ENCODE data around the gene CEP170B. TPM values are rescaled to one million over a fixed set of nuclear protein-coding genes. Genes with fewer than 3 reads are reported as not detected.

CEP170B gene
- total and polyA plus RNA-seq, 2 of the 13 experiments (the other 11 are each of a cell fraction or from before 2014, with no cell fraction given), result 4.3 to 8.8 TPM

DNA sequence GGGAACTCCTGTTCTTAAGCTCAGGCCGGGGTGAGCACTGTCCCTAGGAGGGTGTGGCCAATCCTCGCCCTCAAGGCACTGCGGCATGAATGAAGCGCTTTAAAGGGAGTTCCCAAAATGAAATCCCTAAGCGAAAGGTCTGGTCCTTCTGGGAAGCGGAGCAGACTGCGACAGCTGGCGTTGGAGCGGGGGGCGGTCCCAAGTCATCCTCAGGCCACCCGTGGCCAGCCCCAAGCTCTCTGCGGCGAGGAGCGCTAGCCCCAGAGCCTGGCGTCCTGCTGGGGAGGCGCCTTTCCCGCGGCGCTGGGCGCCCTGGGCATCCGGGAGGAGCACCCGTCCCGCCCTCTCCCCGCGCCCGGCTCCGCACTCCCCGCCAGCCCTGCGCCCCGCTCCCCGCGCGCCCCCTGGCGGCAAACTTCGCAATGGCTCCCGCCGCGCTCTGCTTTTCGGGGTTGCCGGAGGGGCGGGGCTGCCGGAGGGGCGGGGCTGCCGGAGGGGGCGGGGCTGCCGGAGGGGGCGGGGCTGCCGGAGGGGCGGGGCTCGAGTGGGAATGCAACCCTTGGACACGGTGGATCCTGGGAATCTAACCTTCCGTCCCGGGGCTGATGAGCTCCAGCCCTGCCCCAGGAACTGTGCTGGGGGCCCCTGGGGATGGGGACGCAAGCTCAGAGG is 38.7 kb upstream of the CEP170B start (continued):
- TF ChIP-seq, protein P1, sequence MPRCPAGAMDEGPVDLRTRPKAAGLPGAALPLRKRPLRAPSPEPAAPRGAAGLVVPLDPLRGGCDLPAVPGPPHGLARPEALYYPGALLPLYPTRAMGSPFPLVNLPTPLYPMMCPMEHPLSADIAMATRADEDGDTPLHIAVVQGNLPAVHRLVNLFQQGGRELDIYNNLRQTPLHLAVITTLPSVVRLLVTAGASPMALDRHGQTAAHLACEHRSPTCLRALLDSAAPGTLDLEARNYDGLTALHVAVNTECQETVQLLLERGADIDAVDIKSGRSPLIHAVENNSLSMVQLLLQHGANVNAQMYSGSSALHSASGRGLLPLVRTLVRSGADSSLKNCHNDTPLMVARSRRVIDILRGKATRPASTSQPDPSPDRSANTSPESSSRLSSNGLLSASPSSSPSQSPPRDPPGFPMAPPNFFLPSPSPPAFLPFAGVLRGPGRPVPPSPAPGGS (CRISPR knock-in tag; IDR thresholded peaks at IDR 0.05), result no peak
- TF ChIP-seq ZNF674 (CRISPR knock-in tag; IDR thresholded peaks at IDR 0.05; ENCODE audit: low read depth) (no peak), ZNF746 (CRISPR knock-in tag; IDR thresholded peaks at IDR 0.05) (no peak), SUZ12 (IDR thresholded peaks at IDR 0.05; ENCODE audit: low read depth, low read length) (no peak), FOXP1 (IDR thresholded peaks at IDR 0.05) (no peak), FOXP1 (CRISPR knock-in tag; IDR thresholded peaks at IDR 0.05) (no peak), CHCHD3 (CRISPR knock-in tag; IDR thresholded peaks at IDR 0.05) (no peak), SPEN (CRISPR knock-in tag; IDR thresholded peaks at IDR 0.05; ENCODE audit: low read depth) (peak; percentile 41; the same call in 1 of the 2 replicates), KDM2A (CRISPR knock-in tag; IDR thresholded peaks at IDR 0.05; ENCODE audit: borderline replicate concordance, low read depth) (peak; percentile 74; the same call in 1 of the 2 replicates), ELF4 (CRISPR knock-in tag; IDR thresholded peaks at IDR 0.05; ENCODE audit: borderline replicate concordance) (no peak), TBX3 (IDR thresholded peaks at IDR 0.05; ENCODE audit: borderline replicate concordance) (no peak), RCOR2 (CRISPR knock-in tag; IDR thresholded peaks at IDR 0.05) (no peak), ZNF180 (CRISPR knock-in tag; IDR thresholded peaks at IDR 0.05; ENCODE audit: borderline replicate concordance, low read depth) (no peak), ZNF253 (CRISPR knock-in tag; IDR thresholded peaks at IDR 0.05; ENCODE audit: borderline replicate concordance) (no peak), ZNF549 (CRISPR knock-in tag; IDR thresholded peaks at IDR 0.05) (no peak), KAT8 (CRISPR knock-in tag; IDR thresholded peaks at IDR 0.05) (no peak)
- TF ChIP-seq, protein P2, sequence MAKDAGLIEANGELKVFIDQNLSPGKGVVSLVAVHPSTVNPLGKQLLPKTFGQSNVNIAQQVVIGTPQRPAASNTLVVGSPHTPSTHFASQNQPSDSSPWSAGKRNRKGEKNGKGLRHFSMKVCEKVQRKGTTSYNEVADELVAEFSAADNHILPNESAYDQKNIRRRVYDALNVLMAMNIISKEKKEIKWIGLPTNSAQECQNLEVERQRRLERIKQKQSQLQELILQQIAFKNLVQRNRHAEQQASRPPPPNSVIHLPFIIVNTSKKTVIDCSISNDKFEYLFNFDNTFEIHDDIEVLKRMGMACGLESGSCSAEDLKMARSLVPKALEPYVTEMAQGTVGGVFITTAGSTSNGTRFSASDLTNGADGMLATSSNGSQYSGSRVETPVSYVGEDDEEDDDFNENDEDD (CRISPR knock-in tag; IDR thresholded peaks at IDR 0.05; ENCODE audit: borderline replicate concordance), result peak; percentile 31; the same call in 1 of the 2 replicates
- TF ChIP-seq, protein P3, sequence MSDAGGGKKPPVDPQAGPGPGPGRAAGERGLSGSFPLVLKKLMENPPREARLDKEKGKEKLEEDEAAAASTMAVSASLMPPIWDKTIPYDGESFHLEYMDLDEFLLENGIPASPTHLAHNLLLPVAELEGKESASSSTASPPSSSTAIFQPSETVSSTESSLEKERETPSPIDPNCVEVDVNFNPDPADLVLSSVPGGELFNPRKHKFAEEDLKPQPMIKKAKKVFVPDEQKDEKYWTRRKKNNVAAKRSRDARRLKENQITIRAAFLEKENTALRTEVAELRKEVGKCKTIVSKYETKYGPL (CRISPR knock-in tag; IDR thresholded peaks at IDR 0.05), result no peak
- TF ChIP-seq, protein P4, sequence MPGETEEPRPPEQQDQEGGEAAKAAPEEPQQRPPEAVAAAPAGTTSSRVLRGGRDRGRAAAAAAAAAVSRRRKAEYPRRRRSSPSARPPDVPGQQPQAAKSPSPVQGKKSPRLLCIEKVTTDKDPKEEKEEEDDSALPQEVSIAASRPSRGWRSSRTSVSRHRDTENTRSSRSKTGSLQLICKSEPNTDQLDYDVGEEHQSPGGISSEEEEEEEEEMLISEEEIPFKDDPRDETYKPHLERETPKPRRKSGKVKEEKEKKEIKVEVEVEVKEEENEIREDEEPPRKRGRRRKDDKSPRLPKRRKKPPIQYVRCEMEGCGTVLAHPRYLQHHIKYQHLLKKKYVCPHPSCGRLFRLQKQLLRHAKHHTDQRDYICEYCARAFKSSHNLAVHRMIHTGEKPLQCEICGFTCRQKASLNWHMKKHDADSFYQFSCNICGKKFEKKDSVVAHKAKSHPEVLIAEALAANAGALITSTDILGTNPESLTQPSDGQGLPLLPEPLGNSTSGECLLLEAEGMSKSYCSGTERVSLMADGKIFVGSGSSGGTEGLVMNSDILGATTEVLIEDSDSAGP (CRISPR knock-in tag; IDR thresholded peaks at IDR 0.05; ENCODE audit: borderline replicate concordance), result no peak; the same call in 1 of the 2 replicates
- TF ChIP-seq, protein P5, sequence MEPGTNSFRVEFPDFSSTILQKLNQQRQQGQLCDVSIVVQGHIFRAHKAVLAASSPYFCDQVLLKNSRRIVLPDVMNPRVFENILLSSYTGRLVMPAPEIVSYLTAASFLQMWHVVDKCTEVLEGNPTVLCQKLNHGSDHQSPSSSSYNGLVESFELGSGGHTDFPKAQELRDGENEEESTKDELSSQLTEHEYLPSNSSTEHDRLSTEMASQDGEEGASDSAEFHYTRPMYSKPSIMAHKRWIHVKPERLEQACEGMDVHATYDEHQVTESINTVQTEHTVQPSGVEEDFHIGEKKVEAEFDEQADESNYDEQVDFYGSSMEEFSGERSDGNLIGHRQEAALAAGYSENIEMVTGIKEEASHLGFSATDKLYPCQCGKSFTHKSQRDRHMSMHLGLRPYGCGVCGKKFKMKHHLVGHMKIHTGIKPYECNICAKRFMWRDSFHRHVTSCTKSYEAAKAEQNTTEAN (CRISPR knock-in tag; conservative IDR thresholded peaks at IDR 0.05), result no peak
- TF ChIP-seq, protein P6, sequence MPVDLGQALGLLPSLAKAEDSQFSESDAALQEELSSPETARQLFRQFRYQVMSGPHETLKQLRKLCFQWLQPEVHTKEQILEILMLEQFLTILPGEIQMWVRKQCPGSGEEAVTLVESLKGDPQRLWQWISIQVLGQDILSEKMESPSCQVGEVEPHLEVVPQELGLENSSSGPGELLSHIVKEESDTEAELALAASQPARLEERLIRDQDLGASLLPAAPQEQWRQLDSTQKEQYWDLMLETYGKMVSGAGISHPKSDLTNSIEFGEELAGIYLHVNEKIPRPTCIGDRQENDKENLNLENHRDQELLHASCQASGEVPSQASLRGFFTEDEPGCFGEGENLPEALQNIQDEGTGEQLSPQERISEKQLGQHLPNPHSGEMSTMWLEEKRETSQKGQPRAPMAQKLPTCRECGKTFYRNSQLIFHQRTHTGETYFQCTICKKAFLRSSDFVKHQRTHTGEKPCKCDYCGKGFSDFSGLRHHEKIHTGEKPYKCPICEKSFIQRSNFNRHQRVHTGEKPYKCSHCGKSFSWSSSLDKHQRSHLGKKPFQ (CRISPR knock-in tag; IDR thresholded peaks at IDR 0.05; ENCODE audit: insufficient replicate concordance), result no peak
